Retinal pigment epithelial cell (primary cell): ENCODE data around the gene BBS9.

Experiments used
- DNase-seq: peaks from one replicate; pipeline ENCODE4 v3.0.0-alpha.2; 2010; ENCODE audit warnings: low read depth
- H3K4me3 ChIP-seq: 2 replicates; pipeline ENCODE4 v1.5.1; 2011; ENCODE audit warnings: mild to moderate bottlenecking, low read length, control low read depth, moderate library complexity
- CTCF ChIP-seq: conservative IDR thresholded peaks from 2 replicates; pipeline ENCODE4 v1.5.1; 2011; ENCODE audit warnings: low read depth, low read length, control low read depth, inconsistent platforms

The BBS9 gene

GRCh38 chr7:33582533-33582932 is 453.2 kb downstream of the BBS9 start:
- no peak for TF ChIP-seq CTCF
- no peak for DNase-seq
- no peak overlapping the region for H3K4me3 ChIP-seq

GRCh38 chr7:33589911-33590310 is 460.5 kb downstream of the BBS9 start:
- H3K4me3 ChIP-seq = no peak overlapping the region
- TF ChIP-seq CTCF = no peak
- no peak for DNase-seq

- DNase-seq = no peak
- H3K4me3 ChIP-seq = no peak overlapping the region
- TF ChIP-seq CTCF = no peak
Observed at GRCh38 chr7:33590916-33591315, 461.6 kb downstream of the BBS9 start.

GRCh38 chr7:33591490-33591889 is 462.1 kb downstream of the BBS9 start:
- no peak overlapping the region for H3K4me3 ChIP-seq
- no peak for DNase-seq
- no peak for TF ChIP-seq CTCF

GRCh38 chr7:33592718-33593117 is 463.4 kb downstream of the BBS9 start:
- no peak overlapping the region for H3K4me3 ChIP-seq
- no peak for DNase-seq
- TF ChIP-seq CTCF = no peak

- no peak for DNase-seq
- no peak for TF ChIP-seq CTCF
- no peak overlapping the region for H3K4me3 ChIP-seq
Observed at GRCh38 chr7:33593611-33594010, 464.2 kb downstream of the BBS9 start.

- no peak for DNase-seq
- no peak overlapping the region for H3K4me3 ChIP-seq
- no peak for TF ChIP-seq CTCF
Observed at GRCh38 chr7:33596686-33597085, 467.3 kb downstream of the BBS9 start.
